KBM-7 (cell line): ENCODE measurements around the gene SLX1A.
"Not testable (repeated sequence)": the region's sequence is repeated elsewhere in the genome, so short reads cannot be mapped to it uniquely, and the experiment has no call there.

ENCODE experiments used
- DNase-seq: peaks from one replicate; pipeline ENCODE4 v3.0.0-alpha.2; 2015
- in situ Hi-C: fragments of 300-500 bp; cut with MboI; formaldehyde crosslinking; loops from 2 replicates; pipeline ENCODE4 v1.14.3; 2020; ENCODE audit warnings: low sequenced_read_pairs, low pct_unique_long_range_greater_than_20kb, mixed read lengths

SLX1A gene

GRCh38 chr16:30183233-30184095, 10.2 kb upstream of the SLX1A start, which contains the start of gene CORO1A:
CORO1A (plus strand) TSS chr16:30183602; CDS start chr16:30185210, 1,608 bp downstream.
- in situ Hi-C loops: no loop called here
- peak; percentile 94 for DNase-seq

DNA sequence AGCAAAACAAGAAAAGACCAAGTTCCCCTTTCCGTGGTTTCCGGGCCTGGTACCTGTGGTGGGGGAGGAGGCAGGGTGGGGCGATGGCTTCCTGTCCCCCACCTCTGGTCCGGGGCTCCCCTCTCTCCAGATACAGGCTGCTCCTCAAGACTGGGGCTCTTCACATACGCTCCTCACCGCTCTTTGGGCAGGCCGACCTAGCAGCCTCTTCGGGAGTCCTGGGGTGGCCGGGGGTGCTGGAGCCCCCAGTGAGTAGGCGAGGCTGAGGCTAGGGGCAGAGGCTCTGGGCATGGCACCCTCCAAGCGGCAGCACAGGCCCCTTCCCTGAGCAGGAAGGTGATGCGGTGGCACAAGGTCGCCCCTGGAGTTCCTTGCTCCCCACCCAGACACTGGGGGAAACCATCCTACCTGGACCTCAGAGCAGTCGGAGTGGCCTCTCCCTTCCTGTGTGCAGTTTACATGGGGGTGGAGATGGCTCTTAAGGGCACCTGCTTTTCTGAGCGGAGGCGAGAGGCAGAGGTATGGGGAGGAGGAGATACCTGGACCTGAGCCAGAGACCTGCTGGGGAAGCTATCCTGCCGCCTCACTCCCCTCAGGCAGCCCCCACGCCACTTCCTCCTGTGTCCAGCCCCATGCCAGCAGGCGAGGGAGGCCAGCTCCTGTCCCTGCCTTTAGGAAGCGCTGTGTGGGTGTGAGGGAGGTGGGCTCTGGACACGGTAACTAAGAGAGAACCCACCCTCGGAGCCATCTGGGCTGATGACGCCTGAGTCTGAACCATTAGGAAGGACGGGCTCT, 9.4 kb upstream of the SLX1A start:
- peak; percentile 87 for DNase-seq
- in situ Hi-C loops: no loop called here

DNA sequence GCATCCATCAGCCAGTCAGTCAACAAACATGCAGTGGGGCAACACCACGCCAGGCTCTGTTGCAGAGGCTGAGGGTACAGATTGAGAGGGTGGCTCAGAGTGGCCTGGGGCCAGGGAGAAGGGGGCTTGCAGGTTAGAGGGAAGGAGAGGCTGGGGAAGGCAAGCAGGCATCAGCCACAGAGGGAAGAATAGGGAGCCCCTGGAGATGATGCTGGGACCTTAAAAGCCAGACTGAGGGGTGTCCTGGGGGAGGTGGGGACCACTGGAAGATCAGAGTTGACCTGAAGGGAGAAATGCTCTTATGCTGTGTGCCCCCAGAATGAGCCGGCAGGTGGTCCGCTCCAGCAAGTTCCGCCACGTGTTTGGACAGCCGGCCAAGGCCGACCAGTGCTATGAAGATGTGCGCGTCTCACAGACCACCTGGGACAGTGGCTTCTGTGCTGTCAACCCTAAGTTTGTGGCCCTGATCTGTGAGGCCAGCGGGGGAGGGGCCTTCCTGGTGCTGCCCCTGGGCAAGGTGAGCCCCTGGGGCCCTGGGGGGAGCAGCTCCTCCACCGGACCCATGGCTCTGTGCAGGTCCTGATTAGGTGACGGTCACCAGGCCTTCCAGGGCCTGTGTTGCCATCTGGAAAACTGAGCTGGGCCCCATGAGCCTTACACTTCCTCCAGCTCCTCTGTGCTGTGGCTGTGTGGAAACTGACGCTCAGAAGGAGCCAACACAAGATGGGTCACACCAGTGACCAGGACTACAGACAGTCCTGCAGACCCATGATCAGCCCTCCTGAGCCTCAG, 8.6 kb upstream of the SLX1A start:
- in situ Hi-C loops: no loop called here
- no peak for DNase-seq

DNA sequence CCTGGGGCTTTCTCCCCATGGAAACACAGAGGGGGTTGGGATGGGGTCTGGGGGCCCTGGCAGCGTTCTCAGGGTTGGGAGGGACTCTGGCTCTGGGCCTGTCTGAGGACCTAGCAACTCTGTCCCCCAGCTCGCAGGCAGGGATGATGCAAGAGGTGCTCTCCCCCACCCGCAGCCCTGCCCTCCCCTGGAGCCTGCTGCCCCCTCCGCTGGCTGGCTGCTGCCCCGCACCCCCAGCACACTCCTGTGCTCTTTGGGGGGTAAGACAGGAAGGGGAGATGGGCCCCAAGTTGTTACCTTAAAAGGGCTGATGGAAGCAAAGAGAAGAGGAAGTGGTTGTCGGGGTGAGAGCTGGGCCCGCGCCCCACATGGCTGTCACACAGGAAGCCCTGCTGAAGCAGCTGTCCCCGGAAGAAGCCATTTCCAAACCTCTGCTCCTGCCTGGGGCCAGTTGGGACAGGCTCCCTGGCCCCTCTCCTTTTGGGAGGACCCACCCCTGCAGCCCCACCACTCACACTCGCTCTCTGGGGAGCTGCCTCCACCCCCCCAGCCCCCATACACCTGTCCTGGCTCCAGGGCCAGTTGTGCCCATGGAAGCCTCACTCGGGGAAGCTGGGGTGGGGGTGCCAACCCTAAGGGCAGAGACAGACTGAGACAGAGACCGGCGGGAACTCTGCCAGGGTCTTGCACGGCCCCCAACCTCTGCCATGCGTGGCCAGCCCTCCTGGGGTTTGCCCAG, 7.8 kb upstream of the SLX1A start:
- in situ Hi-C loops: no loop called here
- DNase-seq: peak; percentile 79

- in situ Hi-C loops: no loop called here
- DNase-seq: no peak
These were observed 7.3 kb upstream of the SLX1A start for GRCh38 chr16:30186444-30186781.

- in situ Hi-C loops: no loop called here
These were observed 6.7 kb upstream of the SLX1A start for GRCh38 chr16:30186782-30187555.

GRCh38 chr16:30187556-30187865, 6.2 kb upstream of the SLX1A start:
- DNase-seq: no peak
- in situ Hi-C loops: no loop called here

More at GRCh38 chr16:30186782-30187555, 6.7 kb upstream of the SLX1A start:
- peak; percentile 57 for DNase-seq

- in situ Hi-C loops: no loop called here
These were observed 5.6 kb upstream of the SLX1A start for GRCh38 chr16:30187971-30188561.

GRCh38 chr16:30191158-30191557, 2.5 kb upstream of the SLX1A start:
- in situ Hi-C loops, DNase-seq: not testable (repeated sequence)

More at GRCh38 chr16:30187971-30188561, 5.6 kb upstream of the SLX1A start:
- no peak for DNase-seq

- DNase-seq, in situ Hi-C loops: not testable (repeated sequence)
These were observed 577 bp upstream of the SLX1A start for GRCh38 chr16:30193098-30193497.

GRCh38 chr16:30194172-30194925, 674 bp downstream of the SLX1A start:
- in situ Hi-C loops, DNase-seq: not testable (repeated sequence)

DNA sequence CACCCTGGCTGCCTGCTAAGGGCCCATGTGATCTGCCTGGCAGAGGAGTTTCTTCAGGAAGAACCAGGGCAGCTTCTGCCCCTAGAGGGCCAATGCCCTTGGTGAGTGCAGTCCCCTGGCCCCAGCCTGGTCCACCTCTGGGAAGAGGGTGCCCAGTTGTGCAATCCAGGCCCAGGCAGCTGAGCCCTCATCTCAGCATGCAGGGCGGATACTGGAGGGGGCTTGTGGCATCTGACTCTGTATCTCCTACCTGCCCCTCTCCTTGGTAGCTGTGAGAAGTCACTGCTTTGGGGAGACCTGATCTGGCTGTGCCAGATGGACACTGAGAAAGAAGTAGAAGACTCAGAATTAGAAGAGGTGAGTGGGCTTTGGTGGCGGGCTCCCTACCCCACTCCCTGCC, 3.3 kb downstream of the SLX1A start:
- in situ Hi-C loops, DNase-seq: not testable (repeated sequence)

- in situ Hi-C loops, DNase-seq: not testable (repeated sequence)
These were observed 5.4 kb downstream of the SLX1A start, which contains the start of gene SULT1A3 for GRCh38 chr16:30199049-30199448. SULT1A3 (plus strand) TSS chr16:30199255; CDS start chr16:30200729, 1,474 bp downstream.

GRCh38 chr16:30199608-30200343, 6.1 kb downstream of the SLX1A start:
- DNase-seq, in situ Hi-C loops: not testable (repeated sequence)

DNA sequence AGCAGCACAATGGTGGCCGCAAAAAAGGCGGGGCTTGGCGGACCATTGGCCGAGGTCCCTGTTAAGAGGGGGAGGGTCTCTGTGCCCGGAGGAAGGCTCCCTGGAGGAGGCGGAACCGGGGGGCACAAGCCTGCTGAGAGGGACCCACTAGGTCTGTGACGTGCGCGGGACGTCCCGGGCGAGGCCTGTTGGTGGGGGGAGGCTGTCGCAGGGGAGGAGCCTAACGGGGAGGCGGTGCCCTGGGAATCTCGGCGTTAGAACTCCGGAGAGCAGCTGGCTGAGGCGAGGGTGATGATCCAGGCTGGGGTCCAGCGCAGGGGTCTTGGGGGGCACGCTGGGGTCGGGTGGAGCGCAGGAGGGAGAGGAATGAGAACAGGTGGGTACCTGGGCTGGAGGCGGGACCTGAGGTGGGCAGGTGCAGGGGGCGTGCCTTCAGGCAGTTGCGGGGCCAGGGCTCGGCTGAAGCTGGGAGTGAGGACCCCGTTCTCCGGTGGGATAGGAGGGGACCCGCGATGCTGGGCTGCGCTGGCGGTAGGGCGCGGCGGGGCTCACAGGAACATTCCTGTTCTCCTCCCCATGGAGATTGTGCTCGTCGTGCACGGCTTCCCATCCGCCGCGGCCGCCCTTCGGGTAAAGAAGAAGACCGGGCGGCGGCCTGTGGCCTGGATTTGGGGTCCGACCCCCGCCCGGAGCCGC, 12.0 kb downstream of the SLX1A start:
- DNase-seq, in situ Hi-C loops: not testable (repeated sequence)

GRCh38 chr16:30206252-30206651, 12.6 kb downstream of the SLX1A start:
- DNase-seq, in situ Hi-C loops: not testable (repeated sequence)
